DOHH2 (cell line): ENCODE results near the gene LMO3.

ENCODE experiments used
- H3F3A ChIP-seq: fragments of 200-600 bp; sonication (generic), shearing (Covaris generic); 2 replicates; pipeline ENCODE4 v1.6.0; 2016; ENCODE audit warnings: antibody characterized with exemption, mild to moderate bottlenecking; ENCODE audit not compliant: control insufficient read depth, insufficient read depth
- H3K27ac ChIP-seq: fragments of 200-600 bp; sonication (generic); 2 replicates; pipeline ENCODE4 v1.5.1; 2014; ENCODE audit warnings: low read depth, mild to moderate bottlenecking, low read length, moderate library complexity
- H3K27me3 ChIP-seq: fragments of 200-600 bp; sonication (generic); 2 replicates; pipeline ENCODE4 v1.6.1; 2014; ENCODE audit warnings: mild to moderate bottlenecking, low read length, mixed read lengths; ENCODE audit not compliant: control insufficient read depth
- H3K36me3 ChIP-seq: fragments of 200-600 bp; sonication (generic); 2 replicates; pipeline ENCODE4 v1.6.1; 2014; ENCODE audit warnings: mild to moderate bottlenecking, low read length, moderate library complexity, mixed read lengths; ENCODE audit not compliant: control insufficient read depth
- H3K4me1 ChIP-seq: fragments of 200-600 bp; sonication (generic); 2 replicates; pipeline ENCODE4 v1.6.1; 2014; ENCODE audit warnings: mild to moderate bottlenecking, low read length, mixed read lengths; ENCODE audit not compliant: control insufficient read depth
- H3K4me2 ChIP-seq: fragments of 200-600 bp; sonication (generic); 2 replicates; pipeline ENCODE4 v1.6.0; 2014; ENCODE audit warnings: mild to moderate bottlenecking, low read length, moderate library complexity
- H3K4me3 ChIP-seq: fragments of 200-600 bp; sonication (generic); 2 replicates; pipeline ENCODE4 v1.5.1; 2014; ENCODE audit warnings: mild to moderate bottlenecking, low read length, mixed read lengths
- H3K79me2 ChIP-seq: fragments of 200-600 bp; sonication (generic); 2 replicates; pipeline ENCODE4 v1.6.1; 2014; ENCODE audit warnings: mild to moderate bottlenecking, low read length, mixed read lengths; ENCODE audit not compliant: control insufficient read depth
- H3K9me2 ChIP-seq: fragments of 200-600 bp; sonication (generic); replicated peaks from 2 replicates; pipeline ENCODE4 v1.6.1; 2014; ENCODE audit warnings: mild to moderate bottlenecking, low read length, mixed read lengths; ENCODE audit not compliant: control insufficient read depth
- H3K9me3 ChIP-seq: fragments of 200-600 bp; sonication (generic); 2 replicates; pipeline ENCODE4 v1.6.1; 2014; ENCODE audit warnings: antibody characterized with exemption, low read length, mixed read lengths; ENCODE audit not compliant: control insufficient read depth, insufficient read depth
- H4K20me1 ChIP-seq: fragments of 200-600 bp; sonication (generic); 2 replicates; pipeline ENCODE4 v1.6.0; 2014; ENCODE audit warnings: low read depth, mild to moderate bottlenecking, antibody characterized with exemption, low read length, moderate library complexity; ENCODE audit not compliant: control insufficient read depth, insufficient read depth
- EZH2phosphoT487 ChIP-seq: fragments of 200-600 bp; sonication (generic); IDR thresholded peaks from 2 replicates; pipeline ENCODE4 v1.6.1; 2017; ENCODE audit warnings: borderline replicate concordance, mild to moderate bottlenecking, antibody characterized with exemption, low read length, moderate library complexity, mixed read lengths
- TF ChIP-seq, protein P1 (sequence below): fragments of 200-600 bp; sonication (generic); IDR thresholded peaks from one replicate; pipeline ENCODE4 v1.5.1; 2014; ENCODE audit warnings: antibody characterized with exemption, mild to moderate bottlenecking, low read depth, low read length; ENCODE audit not compliant: poor library complexity, severe bottlenecking

LMO3 gene

DNA sequence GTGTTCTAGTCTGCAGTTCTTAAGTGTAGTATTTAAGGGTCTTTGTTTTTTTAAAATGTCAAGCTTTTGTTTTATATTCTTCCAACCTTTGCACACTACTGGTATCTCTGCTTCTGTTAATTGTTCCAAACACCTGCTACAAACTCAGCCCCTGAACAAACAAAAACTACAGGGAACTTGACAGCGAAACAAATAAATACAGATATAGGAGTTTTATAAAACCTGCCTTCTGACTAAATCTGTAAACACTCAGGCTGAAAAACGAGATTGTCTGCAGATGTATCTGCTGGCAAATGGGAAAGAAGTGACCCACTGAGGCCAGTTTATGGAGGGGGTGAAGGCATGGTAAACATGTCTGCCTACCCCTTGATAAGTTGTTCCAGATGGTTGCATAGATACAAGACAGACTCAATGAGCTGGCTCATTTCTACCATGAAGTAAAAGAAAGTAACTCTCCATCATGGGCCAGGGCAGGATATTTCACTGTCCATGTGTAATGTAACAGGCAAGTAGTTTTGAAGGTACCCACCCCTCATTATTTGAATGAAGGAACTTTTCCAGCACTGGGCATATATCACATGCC, 75.6 kb downstream of the LMO3 start:
- no peaks in the 10 kb centered on the region for H3K9me2 ChIP-seq
- no peaks in the 10 kb centered on the region for H3K4me1 ChIP-seq
- TF ChIP-seq, protein P1, sequence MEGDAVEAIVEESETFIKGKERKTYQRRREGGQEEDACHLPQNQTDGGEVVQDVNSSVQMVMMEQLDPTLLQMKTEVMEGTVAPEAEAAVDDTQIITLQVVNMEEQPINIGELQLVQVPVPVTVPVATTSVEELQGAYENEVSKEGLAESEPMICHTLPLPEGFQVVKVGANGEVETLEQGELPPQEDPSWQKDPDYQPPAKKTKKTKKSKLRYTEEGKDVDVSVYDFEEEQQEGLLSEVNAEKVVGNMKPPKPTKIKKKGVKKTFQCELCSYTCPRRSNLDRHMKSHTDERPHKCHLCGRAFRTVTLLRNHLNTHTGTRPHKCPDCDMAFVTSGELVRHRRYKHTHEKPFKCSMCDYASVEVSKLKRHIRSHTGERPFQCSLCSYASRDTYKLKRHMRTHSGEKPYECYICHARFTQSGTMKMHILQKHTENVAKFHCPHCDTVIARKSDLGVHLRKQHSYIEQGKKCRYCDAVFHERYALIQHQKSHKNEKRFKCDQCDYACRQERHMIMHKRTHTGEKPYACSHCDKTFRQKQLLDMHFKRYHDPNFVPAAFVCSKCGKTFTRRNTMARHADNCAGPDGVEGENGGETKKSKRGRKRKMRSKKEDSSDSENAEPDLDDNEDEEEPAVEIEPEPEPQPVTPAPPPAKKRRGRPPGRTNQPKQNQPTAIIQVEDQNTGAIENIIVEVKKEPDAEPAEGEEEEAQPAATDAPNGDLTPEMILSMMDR: no peak
- no peak for TF ChIP-seq EZH2phosphoT487
- no peak overlapping the region for H3K27ac ChIP-seq
- no peaks in the 10 kb centered on the region for H3K79me2 ChIP-seq
- H3K9me3 ChIP-seq: no peaks in the 10 kb centered on the region
- H4K20me1 ChIP-seq: no peaks in the 10 kb centered on the region
- H3K4me3 ChIP-seq: no peak overlapping the region
- no peaks in the 10 kb centered on the region for H3F3A ChIP-seq
- no peaks in the 10 kb centered on the region for H3K36me3 ChIP-seq
- no peaks in the 10 kb centered on the region for H3K27me3 ChIP-seq
- no peak overlapping the region for H3K4me2 ChIP-seq

DNA sequence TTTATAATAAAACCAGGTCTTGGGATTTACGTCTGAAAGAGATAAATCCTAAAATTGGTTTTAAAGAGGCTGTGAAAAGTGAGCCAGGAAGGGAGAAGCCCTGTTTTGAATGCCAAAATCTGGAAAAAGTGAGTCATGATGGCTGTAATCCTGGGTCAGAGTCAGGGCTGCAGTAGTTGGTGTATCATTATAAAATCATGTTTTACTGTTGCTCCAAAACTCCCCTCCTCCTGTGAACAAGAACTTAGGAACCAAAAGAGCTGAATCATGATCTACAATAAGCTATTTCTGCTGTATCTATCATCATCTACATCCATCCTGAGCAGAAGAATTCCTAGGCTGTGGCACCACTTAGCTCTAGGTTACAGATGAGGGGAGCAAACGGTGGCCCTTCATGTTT, 79.3 kb downstream of the LMO3 start:
- Histone ChIP-seq H3K79me2 (no peaks in the 10 kb centered on the region), H3K36me3 (no peaks in the 10 kb centered on the region), H4K20me1 (no peaks in the 10 kb centered on the region), H3K27ac (no peak overlapping the region), H3K9me2 (no peaks in the 10 kb centered on the region), H3K4me1 (no peaks in the 10 kb centered on the region), H3K27me3 (no peaks in the 10 kb centered on the region), H3F3A (no peaks in the 10 kb centered on the region), H3K9me3 (no peaks in the 10 kb centered on the region), H3K4me3 (no peak overlapping the region), H3K4me2 (no peak overlapping the region)
- TF ChIP-seq, protein P1: no peak
- no peak for TF ChIP-seq EZH2phosphoT487

DNA sequence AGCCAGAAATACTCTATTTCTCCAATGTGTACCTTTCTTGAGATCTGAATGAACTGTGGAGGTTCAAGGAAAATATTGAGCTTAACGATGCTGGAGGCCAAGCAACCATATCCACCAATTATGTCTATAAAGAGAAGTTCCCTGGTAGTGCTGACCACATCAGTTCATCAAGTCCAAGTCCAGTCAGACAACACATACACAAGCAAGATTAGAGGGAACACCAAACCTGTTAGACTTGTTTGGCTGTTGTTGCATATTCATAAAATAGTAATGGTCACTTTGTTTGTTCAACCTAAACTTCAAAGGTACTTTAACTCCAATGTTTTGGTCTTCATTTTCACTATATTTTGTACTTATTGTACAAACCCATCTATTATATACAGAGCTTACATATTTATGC, 81.6 kb downstream of the LMO3 start:
- no peak overlapping the region for H3K27ac ChIP-seq
- H3K27me3 ChIP-seq: no peaks in the 10 kb centered on the region
- no peaks in the 10 kb centered on the region for H3K4me1 ChIP-seq
- no peaks in the 10 kb centered on the region for H4K20me1 ChIP-seq
- no peaks in the 10 kb centered on the region for H3K36me3 ChIP-seq
- no peaks in the 10 kb centered on the region for H3K9me2 ChIP-seq
- TF ChIP-seq, protein P1: no peak
- TF ChIP-seq EZH2phosphoT487: no peak
- H3K4me3 ChIP-seq: no peak overlapping the region
- no peaks in the 10 kb centered on the region for H3K9me3 ChIP-seq
- no peak overlapping the region for H3K4me2 ChIP-seq
- H3K79me2 ChIP-seq: no peaks in the 10 kb centered on the region
- no peaks in the 10 kb centered on the region for H3F3A ChIP-seq

DNA sequence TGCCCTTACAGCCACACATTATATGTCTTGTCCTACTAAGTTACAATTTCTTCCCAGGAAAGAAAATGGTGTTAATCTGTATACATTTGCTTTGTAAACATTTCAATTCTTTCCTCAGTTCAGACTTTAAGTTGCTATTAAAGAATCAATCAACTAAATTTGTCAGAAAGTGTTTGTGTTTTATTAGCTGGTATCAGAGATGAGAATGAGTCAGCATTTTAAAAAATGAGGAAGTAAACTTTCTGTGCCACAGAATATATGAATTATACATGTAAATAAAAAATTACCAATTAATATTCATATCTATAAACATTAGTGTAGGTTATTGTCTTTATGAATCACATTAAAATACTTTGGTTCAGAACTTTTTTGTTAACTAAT, 82.0 kb downstream of the LMO3 start:
- Histone ChIP-seq H3K4me2 (no peak overlapping the region), H4K20me1 (no peaks in the 10 kb centered on the region), H3K79me2 (no peaks in the 10 kb centered on the region), H3K27me3 (no peaks in the 10 kb centered on the region), H3K36me3 (no peaks in the 10 kb centered on the region), H3F3A (no peaks in the 10 kb centered on the region), H3K9me2 (no peaks in the 10 kb centered on the region; the same call in 1 of the 2 replicates), H3K27ac (no peak overlapping the region), H3K9me3 (no peaks in the 10 kb centered on the region), H3K4me1 (no peaks in the 10 kb centered on the region), H3K4me3 (no peak overlapping the region)
- TF ChIP-seq EZH2phosphoT487: no peak
- TF ChIP-seq, protein P1: no peak
